HCT116 (cell line): ENCODE results near the gene GUCY2D.

Experiments used
- CEBPB ChIP-seq: IDR thresholded peaks from 2 replicates; pipeline ENCODE4 v1.6.1; 2012; ENCODE audit warnings: low read depth
- CTCF ChIP-seq, 3 experiments: fragments of 200-600 bp in 1 of 3; sonication (generic) in 1 of 3; IDR thresholded peaks in 2 of 3; conservative IDR thresholded peaks in 1 of 3; 2 replicates each; pipeline ENCODE4 v1.5.1; 2012 to 2017; ENCODE audit warnings: low read depth in 2 of 3, low read length in 2 of 3, antibody characterized with exemption in 1 of 3, borderline replicate concordance in 1 of 3, control low read depth in 1 of 3, mild to moderate bottlenecking in 1 of 3, mixed read lengths in 1 of 3, mixed run types in 1 of 3, moderate library complexity in 1 of 3; ENCODE audit not compliant: insufficient read depth in 1 of 3
- JUND ChIP-seq: IDR thresholded peaks from 2 replicates; pipeline ENCODE4 v1.6.1; 2012
- ZNF274 ChIP-seq: fragments of 200-500 bp; sonication (Bioruptor generic); IDR thresholded peaks from 2 replicates; pipeline ENCODE4 v1.6.1; 2014; ENCODE audit warnings: mild to moderate bottlenecking, low read depth, low read length, inconsistent platforms

GRCh38 chr17:8051831-8052230, 49.4 kb downstream of the GUCY2D start:
- TF ChIP-seq CTCF (IDR thresholded peaks at IDR 0.05 in 2 of 3, conservative IDR thresholded peaks at IDR 0.05 in 1 of 3; ENCODE audit: borderline replicate concordance in 1 of 3, insufficient read depth in 1 of 3, low read depth in 2 of 3, low read length in 2 of 3) (no peak), CEBPB (no peak), ZNF274 (no peak), JUND (no peak)
